Measurements from ENCODE around the gene OR6X1.

The OR6X1 gene

DNA sequence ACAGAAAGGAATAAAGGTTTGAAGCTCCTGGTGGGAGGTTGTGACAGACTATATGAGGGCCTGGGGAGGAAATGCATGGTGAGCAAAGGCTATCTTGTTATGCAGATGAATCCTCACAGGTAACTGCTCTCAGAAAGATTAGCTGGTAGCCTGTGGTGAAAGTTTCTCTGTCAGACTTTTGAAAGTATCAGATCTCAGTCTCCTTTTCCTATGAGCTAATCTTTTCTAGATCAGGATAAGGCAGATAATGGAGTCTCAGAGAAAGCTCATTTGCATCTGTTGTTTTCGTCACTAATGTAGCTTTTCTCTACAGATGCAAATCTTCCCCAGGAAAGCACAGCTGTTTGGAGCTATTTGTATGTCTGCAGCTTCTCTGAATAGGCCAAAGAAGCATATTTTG is 21.0 kb upstream of the OR6X1 start:
- no peak overlapping the region for H3K4me3 ChIP-seq (ENCODE audit: control insufficient read depth, low read depth, low read length)
- no peak for DNase-seq (ENCODE audit: low read depth)
- TF ChIP-seq, protein P1, sequence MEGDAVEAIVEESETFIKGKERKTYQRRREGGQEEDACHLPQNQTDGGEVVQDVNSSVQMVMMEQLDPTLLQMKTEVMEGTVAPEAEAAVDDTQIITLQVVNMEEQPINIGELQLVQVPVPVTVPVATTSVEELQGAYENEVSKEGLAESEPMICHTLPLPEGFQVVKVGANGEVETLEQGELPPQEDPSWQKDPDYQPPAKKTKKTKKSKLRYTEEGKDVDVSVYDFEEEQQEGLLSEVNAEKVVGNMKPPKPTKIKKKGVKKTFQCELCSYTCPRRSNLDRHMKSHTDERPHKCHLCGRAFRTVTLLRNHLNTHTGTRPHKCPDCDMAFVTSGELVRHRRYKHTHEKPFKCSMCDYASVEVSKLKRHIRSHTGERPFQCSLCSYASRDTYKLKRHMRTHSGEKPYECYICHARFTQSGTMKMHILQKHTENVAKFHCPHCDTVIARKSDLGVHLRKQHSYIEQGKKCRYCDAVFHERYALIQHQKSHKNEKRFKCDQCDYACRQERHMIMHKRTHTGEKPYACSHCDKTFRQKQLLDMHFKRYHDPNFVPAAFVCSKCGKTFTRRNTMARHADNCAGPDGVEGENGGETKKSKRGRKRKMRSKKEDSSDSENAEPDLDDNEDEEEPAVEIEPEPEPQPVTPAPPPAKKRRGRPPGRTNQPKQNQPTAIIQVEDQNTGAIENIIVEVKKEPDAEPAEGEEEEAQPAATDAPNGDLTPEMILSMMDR (conservative IDR thresholded peaks at IDR 0.05; ENCODE audit: control insufficient read depth, insufficient read depth, low read depth, low read length): no peak

- no peak for DNase-seq (ENCODE audit: low read depth)
- TF ChIP-seq, protein P1 (conservative IDR thresholded peaks at IDR 0.05; ENCODE audit: control insufficient read depth, insufficient read depth, low read depth, low read length): no peak
- H3K4me3 ChIP-seq (ENCODE audit: control insufficient read depth, low read depth, low read length): no peak overlapping the region
These were observed 19.6 kb upstream of the OR6X1 start for GRCh38 chr11:123773959-123774358.

DNA sequence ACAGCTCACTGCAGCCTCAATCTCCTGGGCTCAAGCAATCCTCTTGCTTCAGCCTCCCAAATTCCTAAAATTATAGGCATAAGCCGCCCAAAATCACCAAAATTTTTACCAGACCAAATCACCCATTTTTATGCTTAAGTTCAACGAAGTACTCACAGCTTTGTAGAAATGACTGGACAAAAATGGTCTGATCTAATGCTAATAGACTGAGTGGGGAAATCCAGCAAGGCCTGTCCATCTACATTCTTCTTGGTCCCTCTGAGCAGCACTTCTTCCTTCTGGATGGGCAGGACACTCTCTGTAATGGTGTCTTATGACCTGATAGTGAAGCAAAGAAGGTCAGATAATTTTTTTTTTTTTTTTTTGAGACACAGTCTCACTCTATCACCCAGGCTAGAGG is 18.7 kb upstream of the OR6X1 start:
- H3K4me3 ChIP-seq (ENCODE audit: control insufficient read depth, low read depth, low read length): no peak overlapping the region
- DNase-seq (ENCODE audit: low read depth): no peak
- TF ChIP-seq, protein P1 (conservative IDR thresholded peaks at IDR 0.05; ENCODE audit: control insufficient read depth, insufficient read depth, low read depth, low read length): no peak

DNA sequence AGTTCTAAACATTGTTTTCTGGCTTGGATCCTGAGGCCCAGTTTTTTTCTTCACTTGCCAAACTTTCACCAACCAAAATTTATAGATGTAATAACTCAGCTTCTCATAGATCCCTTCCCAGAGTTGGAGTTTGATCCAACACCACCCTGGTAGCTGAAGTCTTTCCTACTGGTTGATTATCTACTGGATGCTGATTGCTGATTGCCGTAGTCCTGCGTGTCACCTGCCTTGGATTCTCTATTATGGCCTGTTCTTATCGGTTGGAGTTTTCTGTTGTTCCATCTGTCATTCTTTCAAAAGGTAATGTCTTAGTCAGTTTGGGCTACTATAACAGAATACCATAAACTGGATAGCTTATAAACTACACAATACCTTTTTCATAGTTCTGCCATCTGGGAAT is 17.3 kb upstream of the OR6X1 start:
- no peak overlapping the region for H3K4me3 ChIP-seq (ENCODE audit: control insufficient read depth, low read depth, low read length)
- TF ChIP-seq, protein P1 (conservative IDR thresholded peaks at IDR 0.05; ENCODE audit: control insufficient read depth, insufficient read depth, low read depth, low read length): no peak
- no peak for DNase-seq (ENCODE audit: low read depth)

GRCh38 chr11:123770712-123771111 is 16.4 kb upstream of the OR6X1 start:
- no peak for DNase-seq (ENCODE audit: low read depth)
- TF ChIP-seq, protein P1 (conservative IDR thresholded peaks at IDR 0.05; ENCODE audit: control insufficient read depth, insufficient read depth, low read depth, low read length): no peak
- no peak overlapping the region for H3K4me3 ChIP-seq (ENCODE audit: control insufficient read depth, low read depth, low read length)

DNA sequence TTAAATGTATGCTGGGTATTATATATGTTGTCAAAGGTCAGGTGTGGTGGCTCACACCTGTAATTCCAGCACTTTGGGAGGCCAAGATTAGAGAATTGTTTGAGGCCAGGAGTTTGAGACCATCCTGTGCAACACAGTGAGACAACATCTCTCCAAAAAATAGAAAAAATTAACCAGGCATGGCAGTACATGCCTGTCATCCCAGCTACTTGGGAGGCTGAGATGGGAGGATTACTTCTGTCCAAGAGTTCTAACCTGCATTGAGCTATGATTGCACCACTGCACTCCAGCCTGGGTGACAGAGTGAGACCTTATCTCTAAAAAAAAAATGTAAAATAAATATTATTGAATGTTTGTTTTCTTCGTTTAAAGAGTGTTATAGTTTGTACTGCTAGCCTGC is 11.3 kb upstream of the OR6X1 start:
- no peak overlapping the region for H3K4me3 ChIP-seq (ENCODE audit: control insufficient read depth, low read depth, low read length)
- DNase-seq (ENCODE audit: low read depth): no peak
- TF ChIP-seq, protein P1 (conservative IDR thresholded peaks at IDR 0.05; ENCODE audit: control insufficient read depth, insufficient read depth, low read depth, low read length): no peak

DNA sequence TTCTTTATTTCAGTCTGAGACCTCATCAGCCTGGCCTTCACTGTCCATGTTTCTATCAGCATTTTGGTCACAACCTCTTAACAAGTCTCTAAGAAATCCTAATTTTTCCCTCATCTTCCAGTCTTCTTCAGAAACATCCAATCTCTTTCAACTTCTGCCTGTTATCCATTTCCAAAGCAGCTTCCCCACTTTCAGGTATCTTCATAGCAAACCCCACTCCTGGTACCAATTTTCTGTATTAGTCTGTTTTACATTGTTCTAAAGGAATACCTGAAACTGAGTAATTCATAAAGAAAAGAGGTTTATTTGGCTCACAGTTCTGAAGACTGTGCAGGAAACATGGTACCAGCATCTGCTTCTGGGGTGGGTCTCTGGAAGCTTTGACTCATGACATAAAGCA is 8.1 kb upstream of the OR6X1 start:
- TF ChIP-seq, protein P1 (conservative IDR thresholded peaks at IDR 0.05; ENCODE audit: control insufficient read depth, insufficient read depth, low read depth, low read length): no peak

More for the DNA sequence above, 8.1 kb upstream of the OR6X1 start:
- H3K4me3 ChIP-seq (ENCODE audit: control insufficient read depth, low read depth, low read length): no peak overlapping the region
- DNase-seq (ENCODE audit: low read depth): no peak

All from fibroblast of mammary gland (primary cell).